Right hindlimb (tissue), 1 donor: Measurements from ENCODE around the gene KASH5.

ENCODE experiments used
- DNase-seq: peaks from one replicate; pipeline ENCODE4 v3.0.0-alpha.2; 2018

The KASH5 gene

GRCh38 chr19:49422407-49423070, 34.5 kb downstream of the KASH5 start:
- DNase-seq: no peak

- DNase-seq: no peak
Observed at GRCh38 chr19:49423071-49423984, 35.3 kb downstream of the KASH5 start, which contains the start of gene PTH2. Gene PTH2 (minus strand): TSS chr19:49423441. CDS start chr19:49423339, 102 bp downstream.

DNA sequence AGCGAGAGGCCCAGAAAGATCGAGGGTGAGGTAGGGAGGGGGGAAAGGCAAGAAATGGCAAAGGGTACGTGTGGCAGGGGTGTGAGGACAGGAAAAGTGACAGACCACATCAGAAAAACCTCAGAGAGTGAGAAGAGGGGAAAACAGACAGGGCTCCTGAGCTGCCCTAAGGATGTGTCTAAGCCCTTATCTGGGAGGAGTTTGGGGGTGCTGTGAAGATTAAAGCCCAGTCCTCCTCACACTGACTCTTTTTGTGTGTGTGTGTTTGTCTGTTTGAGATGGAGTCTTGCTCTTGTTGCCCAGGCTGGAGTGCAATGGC, 35.9 kb downstream of the KASH5 start:
- no peak for DNase-seq

GRCh38 chr19:49425178-49425577, 37.1 kb downstream of the KASH5 start, which contains the start of gene GFY:
Gene GFY (plus strand): TSS chr19:49425388. CDS start chr19:49426431, 1,043 bp downstream.
- no peak for DNase-seq

- DNase-seq: no peak
Observed at GRCh38 chr19:49425922-49426592, 38.0 kb downstream of the KASH5 start.

DNA sequence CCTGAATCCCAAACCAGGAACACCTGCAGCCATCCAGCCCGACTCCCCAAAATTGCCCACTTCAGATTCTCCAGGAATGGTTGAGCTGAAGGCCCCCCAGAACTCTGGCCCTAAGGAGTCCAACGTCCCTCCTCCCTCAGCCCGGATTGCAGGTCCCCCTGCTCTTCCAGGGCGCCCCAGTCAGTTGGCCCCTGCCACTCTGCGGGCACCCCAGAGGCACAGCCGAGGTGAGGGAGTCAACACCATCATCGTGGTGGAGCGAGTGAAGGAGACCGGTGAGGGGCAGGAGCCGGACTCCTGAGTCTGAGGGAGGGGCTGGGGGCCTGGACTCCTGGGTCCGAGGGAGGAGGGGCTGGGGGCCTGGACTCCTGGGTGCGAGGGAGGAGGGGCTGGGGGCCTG, 39.3 kb downstream of the KASH5 start:
- DNase-seq: no peak

GRCh38 chr19:49427855-49428546, 40.0 kb downstream of the KASH5 start:
- DNase-seq: no peak

GRCh38 chr19:49428547-49429451, 40.8 kb downstream of the KASH5 start:
- no peak for DNase-seq

DNA sequence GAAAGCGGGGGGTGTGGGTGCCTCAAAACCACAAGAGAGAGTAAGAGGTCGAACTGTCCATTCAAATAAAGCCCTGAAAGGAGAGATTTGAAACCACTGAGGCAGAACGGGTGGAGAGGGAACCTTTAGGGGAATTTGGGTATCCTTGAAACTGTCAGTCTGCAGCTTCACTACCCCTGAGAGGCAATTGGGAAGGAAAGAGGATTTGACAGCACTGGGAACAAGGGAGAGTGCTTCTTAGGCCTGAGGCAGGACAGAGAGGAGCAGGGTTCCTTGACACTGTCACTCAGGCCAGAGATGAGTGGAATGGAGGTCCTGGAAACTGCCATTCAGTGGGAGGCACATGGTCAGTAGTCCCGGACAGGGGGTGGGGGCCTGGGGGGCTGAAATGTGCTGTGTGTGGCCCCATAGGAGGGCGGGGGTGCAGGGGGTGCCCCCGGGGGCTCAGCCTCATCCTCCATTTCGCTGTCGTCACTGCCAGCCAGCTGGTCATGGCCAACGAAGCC, 42.2 kb downstream of the KASH5 start:
- DNase-seq: no peak

GRCh38 chr19:49430678-49431329, 42.8 kb downstream of the KASH5 start:
- DNase-seq: no peak

- DNase-seq: no peak
Observed at GRCh38 chr19:49431330-49431749, 43.3 kb downstream of the KASH5 start.

- no peak for DNase-seq
Observed at GRCh38 chr19:49432141-49433073, 44.4 kb downstream of the KASH5 start.

GRCh38 chr19:49433240-49433901, 45.3 kb downstream of the KASH5 start:
- no peak for DNase-seq

GRCh38 chr19:49434907-49435583, 47.0 kb downstream of the KASH5 start:
- DNase-seq: no peak

DNA sequence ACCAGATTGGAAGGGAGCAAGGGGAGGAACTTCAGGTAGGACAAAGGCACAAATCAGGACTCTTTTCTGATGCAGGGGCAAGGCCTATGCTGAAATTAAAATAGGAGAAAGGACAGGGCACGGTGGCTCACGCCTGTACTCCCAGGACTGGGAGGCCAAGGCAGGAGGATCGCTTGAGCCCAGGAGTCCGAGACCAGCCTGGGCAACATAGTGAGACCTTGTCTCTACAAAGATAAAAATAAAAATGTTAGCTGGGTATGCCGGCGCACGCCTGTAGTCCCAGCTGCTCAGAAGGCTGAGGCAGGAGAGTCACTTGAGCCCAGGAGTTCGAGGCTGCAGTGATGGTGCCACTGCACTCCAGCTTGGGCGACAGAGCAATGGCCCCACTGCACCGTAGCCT, 47.6 kb downstream of the KASH5 start:
- no peak for DNase-seq

- DNase-seq: no peak
Observed at GRCh38 chr19:49436381-49437017, 48.5 kb downstream of the KASH5 start.

DNA sequence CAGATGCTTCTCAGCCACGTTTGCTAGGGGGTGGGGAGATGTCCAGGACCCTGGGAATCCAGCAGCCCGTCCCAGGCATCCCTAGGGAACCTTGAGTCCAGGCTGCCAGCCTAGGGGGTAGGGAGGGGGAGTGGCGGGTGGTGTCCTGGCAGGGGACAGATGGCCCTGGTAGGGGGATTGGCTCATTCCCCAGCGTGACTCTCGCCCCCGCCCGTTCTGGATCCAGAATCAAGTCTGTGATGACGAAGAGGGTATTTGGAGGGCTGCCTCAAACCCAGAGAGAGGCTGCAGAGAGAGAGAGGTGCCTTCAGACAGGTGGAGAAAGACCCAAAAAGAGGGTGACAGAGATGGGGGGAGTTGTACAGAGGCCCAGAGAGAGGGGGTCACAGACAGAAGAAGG, 49.2 kb downstream of the KASH5 start:
- no peak for DNase-seq

- no peak for DNase-seq
Observed at GRCh38 chr19:49438261-49438660, 50.2 kb downstream of the KASH5 start.
